SK-N-SH treated with all-trans-retinoic acid at 6 μM for 48 hours (cell line): Measurements from ENCODE around the gene LTBP1.

ENCODE experiments used
- ARNTL ChIP-seq: fragments of 450-650 bp; formaldehyde crosslinking; IDR thresholded peaks from 2 replicates; pipeline ENCODE4 v1.5.0; 2020; ENCODE audit warnings: low read depth, mild to moderate bottlenecking, moderate library complexity, borderline replicate concordance
- CREB5 ChIP-seq: fragments of 250-450 bp; sonication (Bioruptor Pico); IDR thresholded peaks from 2 replicates; pipeline ENCODE4 v1.5.1; 2020; ENCODE audit warnings: low read depth, mild to moderate bottlenecking, moderate library complexity
- ESRRG ChIP-seq: fragments of 250-450 bp; sonication (Bioruptor Pico); IDR thresholded peaks from 2 replicates; pipeline ENCODE4 v1.6.1; 2021; ENCODE audit warnings: mild to moderate bottlenecking
- GLIS3 ChIP-seq: fragments of 250-450 bp; sonication (Bioruptor Pico); IDR thresholded peaks from 2 replicates; pipeline ENCODE4 v1.5.0; 2020; ENCODE audit warnings: mild to moderate bottlenecking, moderate library complexity
- ISL1 ChIP-seq: fragments of 250-450 bp; sonication (Bioruptor Pico); IDR thresholded peaks from 2 replicates; pipeline ENCODE4 v2.1.2; 2022; ENCODE audit warnings: mild to moderate bottlenecking, moderate library complexity
- PATZ1 ChIP-seq: fragments of 250-450 bp; sonication (Bioruptor Pico); IDR thresholded peaks from 2 replicates; pipeline ENCODE4 v1.8.0; 2020; ENCODE audit warnings: mild to moderate bottlenecking, moderate library complexity, borderline replicate concordance
- PPARA ChIP-seq: fragments of 250-450 bp; sonication (Bioruptor Pico); IDR thresholded peaks from 2 replicates; pipeline ENCODE4 v1.5.0; 2020; ENCODE audit warnings: mild to moderate bottlenecking, borderline replicate concordance
- RARB ChIP-seq: fragments of 250-450 bp; sonication (Bioruptor Pico); IDR thresholded peaks from 2 replicates; pipeline ENCODE4 v1.8.0; 2021; ENCODE audit warnings: mild to moderate bottlenecking, moderate library complexity
- SNAI2 ChIP-seq: fragments of 250-450 bp; sonication (Bioruptor Pico); IDR thresholded peaks from 2 replicates; pipeline ENCODE4 v1.5.0; 2020; ENCODE audit warnings: mild to moderate bottlenecking, moderate library complexity
- TCF4 ChIP-seq: fragments of 250-450 bp; sonication (Bioruptor Pico); IDR thresholded peaks from 2 replicates; pipeline ENCODE4 v1.8.0; 2021; ENCODE audit warnings: mild to moderate bottlenecking, moderate library complexity, borderline replicate concordance
- ZFP30 ChIP-seq: fragments of 450-650 bp; formaldehyde crosslinking; IDR thresholded peaks from 2 replicates; pipeline ENCODE4 v1.5.0; 2022; ENCODE audit warnings: mild to moderate bottlenecking, moderate library complexity
- ZNF565 ChIP-seq: fragments of 450-650 bp; formaldehyde crosslinking; conservative IDR thresholded peaks from 2 replicates; pipeline ENCODE4 v1.5.0; 2020; ENCODE audit warnings: low read depth, mild to moderate bottlenecking, moderate library complexity
- ZNF70 ChIP-seq: fragments of 450-650 bp; formaldehyde crosslinking; IDR thresholded peaks from 2 replicates; pipeline ENCODE4 v1.5.0; 2020; ENCODE audit warnings: mild to moderate bottlenecking, moderate library complexity
- ZNF8 ChIP-seq: fragments of 450-650 bp; formaldehyde crosslinking; IDR thresholded peaks from 2 replicates; pipeline ENCODE4 v1.5.0; 2020; ENCODE audit warnings: mild to moderate bottlenecking, moderate library complexity

GRCh38 chr2:32960647-32961403 lies 14.1 kb downstream of the LTBP1 start:
- no peak for TF ChIP-seq ZNF565 (CRISPR knock-in tag)
- no peak for TF ChIP-seq ZNF70 (CRISPR knock-in tag)
- TF ChIP-seq TCF4 (CRISPR knock-in tag): no peak
- no peak for TF ChIP-seq ZNF8 (CRISPR knock-in tag)
- no peak for TF ChIP-seq CREB5 (CRISPR knock-in tag)
- no peak for TF ChIP-seq PPARA (CRISPR knock-in tag)
- TF ChIP-seq PATZ1 (CRISPR knock-in tag): no peak
- no peak for TF ChIP-seq ARNTL (CRISPR knock-in tag)
- no peak for TF ChIP-seq RARB (CRISPR knock-in tag)
- no peak for TF ChIP-seq ZFP30 (CRISPR knock-in tag)
- TF ChIP-seq SNAI2: no peak
- no peak for TF ChIP-seq ISL1
- no peak for TF ChIP-seq GLIS3 (CRISPR knock-in tag)
- TF ChIP-seq ESRRG (CRISPR knock-in tag): no peak
